ENCODE measurements around the gene RPL10A. TPM values are rescaled to one million over a fixed set of nuclear protein-coding genes. Genes with fewer than 3 reads are reported as not detected.

Gene RPL10A
- total RNA-seq (100 to 1,000 TPM; 305 to 538 TPM), polyA plus RNA-seq (ENCODE audit: insufficient read depth, low read depth, low replicate concordance) (768 TPM)
- long read RNA-seq, donor 1, transcript RPL10A-202 (5 exons, 1,063 nt): minor isoform, 112 of 1,373 reads
- long read RNA-seq, donor 1, transcript RPL10A-203 (5 exons, 1,069 nt): minor isoform, 7 of 1,373 reads
- long read RNA-seq, donor 1, transcript RPL10A-201 (6 exons, 716 nt): major isoform, 1,026 of 1,373 reads
- long read RNA-seq, donor 1, transcript RPL10A-204 (6 exons, 962 nt): minor isoform, 12 of 1,373 reads
- long read RNA-seq, donor 1, partial matches to known transcripts: 156 of 1,373 reads
- long read RNA-seq, donor 1, other reads (novel, unspliced or antisense): 59 of 1,373 reads
- long read RNA-seq, donor 2, transcript RPL10A-202 (5 exons, 1,063 nt): minor isoform, 69 of 801 reads
- long read RNA-seq, donor 2, transcript RPL10A-201 (6 exons, 716 nt): major isoform, 554 of 801 reads
- long read RNA-seq, donor 2, transcript RPL10A-203 (5 exons, 1,069 nt): minor isoform, 5 of 801 reads
- long read RNA-seq, donor 2, partial matches to known transcripts: 128 of 801 reads
- long read RNA-seq, donor 2, other reads (novel, unspliced or antisense): 44 of 801 reads

DNA sequence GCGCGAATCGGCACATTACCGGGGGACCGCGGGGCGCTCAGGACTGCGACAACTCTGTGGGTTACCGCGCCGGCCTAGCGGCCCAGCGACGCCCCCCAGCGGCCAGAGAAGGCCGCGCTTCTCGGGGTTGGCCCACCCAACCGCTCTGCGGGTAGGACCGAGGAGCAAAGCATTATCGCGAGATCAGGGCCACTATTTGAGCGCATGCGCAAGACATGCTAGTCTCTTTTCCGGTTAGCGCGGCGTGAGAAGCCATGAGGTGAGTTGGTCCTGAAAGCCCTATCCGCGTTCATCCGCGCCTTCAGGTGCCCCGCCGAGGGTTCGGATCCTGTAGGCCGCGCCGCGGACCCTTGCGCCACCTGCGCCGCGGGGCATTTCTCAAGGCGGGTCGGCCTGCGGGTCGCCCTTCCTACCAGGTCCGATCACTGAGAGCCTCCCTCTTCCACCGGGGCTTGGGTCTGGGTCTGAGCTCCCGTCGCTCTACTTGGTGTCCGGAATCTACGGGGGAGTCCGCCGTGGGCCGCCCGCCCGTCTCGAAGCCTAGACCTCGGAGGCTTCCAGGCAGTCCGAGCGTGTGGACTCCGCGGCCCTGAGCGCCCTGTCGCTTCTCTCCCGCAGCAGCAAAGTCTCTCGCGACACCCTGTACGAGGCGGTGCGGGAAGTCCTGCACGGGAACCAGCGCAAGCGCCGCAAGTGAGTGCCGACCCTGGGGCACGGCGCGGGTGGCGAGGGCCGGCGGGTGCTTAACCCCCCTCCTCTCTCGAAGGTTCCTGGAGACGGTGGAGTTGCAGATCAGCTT, at the start of gene RPL10A:
RPL10A (plus strand) TSS at position 221 of the 799 bp plus-strand sequence; CDS start at position 255, 34 bp downstream.
- TF ChIP-seq CTCF (IDR thresholded peaks at IDR 0.05): peak; percentile 96 to 98 (median 96)
- peak; percentile 77 for TF ChIP-seq POLR2A (IDR thresholded peaks at IDR 0.05)
- H3K27ac ChIP-seq: peak within 1 kb of the TSS; percentile 83 to 84
- H3K27me3 ChIP-seq: no peaks in the 10 kb centered on the region
- peak; percentile 98 for DNase-seq
- WGBS, 2 donors: 0% methylated on average over 39 to 69 of the region's 86 CpGs
- no peaks in the 10 kb centered on the region for H3K36me3 ChIP-seq (ENCODE audit: low read depth, missing control alignments)
- H3K4me1 ChIP-seq: peaks cover 29% of the 10 kb centered on the region
- intact Hi-C loops (cut with DNase I; ENCODE audit: low total_unique reads): no loop called here
- no peaks in the 10 kb centered on the region for H3K9me3 ChIP-seq
- peak within 1 kb of the TSS; percentile 73 to 87 for H3K4me3 ChIP-seq

DNA sequence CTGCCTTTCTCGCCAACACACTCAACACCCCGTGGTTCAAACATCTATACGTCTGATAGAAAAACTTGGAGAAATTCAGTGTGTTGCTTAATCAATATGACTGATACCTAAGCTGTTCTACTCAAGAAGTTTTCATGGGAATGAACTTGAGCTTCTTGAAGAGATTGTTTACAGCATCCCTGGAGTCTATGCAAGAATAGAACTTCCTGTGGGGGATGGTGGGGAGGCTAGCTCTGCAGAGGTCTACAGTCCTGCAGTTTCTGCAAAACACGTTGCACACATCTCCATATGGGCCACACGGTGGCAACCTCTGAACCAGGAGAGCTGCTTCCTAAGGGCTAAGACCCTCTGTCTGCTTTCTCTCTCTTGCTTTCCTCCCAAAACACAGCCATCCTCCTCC, 48.8 kb upstream of the RPL10A start:
- no peak overlapping the region for H3K27ac ChIP-seq
- intact Hi-C loops (cut with DNase I; ENCODE audit: low total_unique reads): loop anchor here (10.0 kb wide), 1 partner anchor 75 kb away; the partner anchor contains the start of gene PPARD
- no peaks in the 10 kb centered on the region for H3K4me1 ChIP-seq
- H3K27me3 ChIP-seq: no peaks in the 10 kb centered on the region
- TF ChIP-seq CTCF (IDR thresholded peaks at IDR 0.05) (no peak), POLR2A (IDR thresholded peaks at IDR 0.05) (no peak)
- no peaks in the 10 kb centered on the region for H3K9me3 ChIP-seq
- no peak overlapping the region for H3K4me3 ChIP-seq
- WGBS, 2 donors: 57 to 72% methylated on average over 5 of the region's 5 CpGs
- DNase-seq: no peak
- H3K36me3 ChIP-seq (ENCODE audit: low read depth, missing control alignments): no peaks in the 10 kb centered on the region

DNA sequence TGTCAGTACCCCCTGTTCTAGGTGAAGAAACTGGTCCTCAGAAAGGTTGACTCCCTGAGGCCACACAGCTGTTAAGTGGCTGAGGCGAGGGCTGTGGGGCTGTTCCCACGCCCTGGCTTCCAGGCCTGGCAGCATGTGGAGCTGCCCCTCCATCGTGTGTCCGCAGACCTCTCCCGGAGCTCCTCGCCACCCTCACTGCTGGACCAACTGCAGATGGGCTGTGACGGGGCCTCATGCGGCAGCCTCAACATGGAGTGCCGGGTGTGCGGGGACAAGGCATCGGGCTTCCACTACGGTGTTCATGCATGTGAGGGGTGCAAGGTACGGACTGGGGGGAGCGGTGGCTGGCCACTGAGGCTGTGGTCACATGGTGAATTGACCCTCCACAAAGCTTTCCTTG, 48.2 kb upstream of the RPL10A start:
- Histone ChIP-seq H3K27me3 (no peaks in the 10 kb centered on the region), H3K4me3 (no peak overlapping the region), H3K9me3 (no peaks in the 10 kb centered on the region), H3K36me3 (ENCODE audit: low read depth, missing control alignments) (no peaks in the 10 kb centered on the region), H3K27ac (no peak overlapping the region), H3K4me1 (no peaks in the 10 kb centered on the region)
- TF ChIP-seq CTCF (IDR thresholded peaks at IDR 0.05) (no peak), POLR2A (IDR thresholded peaks at IDR 0.05) (no peak)
- intact Hi-C loops (cut with DNase I; ENCODE audit: low total_unique reads): loop anchor here (10.0 kb wide), 1 partner anchor 75 kb away; the partner anchor contains the start of gene PPARD
- WGBS, 2 donors: 93% methylated on average over 14 of the region's 14 CpGs; no CpG with 5 or more reads in 1 of the 2 donors
- DNase-seq: no peak

DNA sequence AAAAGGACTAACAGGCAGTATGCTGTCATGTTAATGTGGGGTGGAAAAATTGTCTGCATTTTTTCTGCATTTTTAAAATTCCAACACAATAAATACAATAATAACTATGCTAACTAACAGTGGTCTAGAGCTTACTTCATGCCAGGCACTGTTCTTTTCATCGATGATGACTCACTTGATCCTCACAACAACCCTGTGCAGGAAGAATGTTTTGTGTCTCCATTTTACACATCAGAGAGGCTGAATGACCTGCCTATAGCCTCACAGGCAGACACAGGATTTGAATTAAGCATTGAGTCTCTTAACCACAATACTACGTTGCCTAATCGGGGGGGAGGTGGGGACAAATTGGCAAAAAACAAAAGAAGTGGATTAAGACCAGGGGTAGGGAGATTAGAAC, 42.9 kb upstream of the RPL10A start:
- Histone ChIP-seq H3K4me1 (no peaks in the 10 kb centered on the region), H3K27ac (no peak overlapping the region), H3K36me3 (ENCODE audit: low read depth, missing control alignments) (no peaks in the 10 kb centered on the region), H3K4me3 (no peak overlapping the region), H3K9me3 (no peaks in the 10 kb centered on the region), H3K27me3 (no peaks in the 10 kb centered on the region)
- intact Hi-C loops (cut with DNase I; ENCODE audit: low total_unique reads): no loop called here
- WGBS, 2 donors: 79 to 92% methylated on average over 3 of the region's 3 CpGs
- DNase-seq: no peak
- TF ChIP-seq POLR2A (IDR thresholded peaks at IDR 0.05): no peak
- TF ChIP-seq CTCF (IDR thresholded peaks at IDR 0.05): no peak
